Lower lobe of right lung (tissue), 2 donors: ENCODE measurements around the gene JARID2. TPM values are rescaled to one million over a fixed set of nuclear protein-coding genes. Genes with fewer than 3 reads are reported as not detected.

ENCODE experiments used
- ATAC-seq, 2 donors: fragments of 200-7000 bp; cut with Tn5 transposase; one replicate each; pipeline ENCODE4 v1.9.1; 2020 to 2022; ENCODE audit warnings: mild to moderate bottlenecking in 2 of 2, moderate library complexity in 2 of 2
- DNase-seq: peaks from one replicate; pipeline ENCODE4 v3.0.0-alpha.2; 2020
- H3K27ac ChIP-seq: fragments of 200-600 bp; one replicate; pipeline ENCODE4 v1.8.0; 2022
- H3K27me3 ChIP-seq: fragments of 200-600 bp; one replicate; pipeline ENCODE4 v1.8.0; 2022; ENCODE audit warnings: low read depth
- H3K36me3 ChIP-seq: fragments of 200-600 bp; one replicate; pipeline ENCODE4 v1.8.0; 2022; ENCODE audit warnings: mild to moderate bottlenecking
- H3K4me1 ChIP-seq: fragments of 200-600 bp; one replicate; pipeline ENCODE4 v1.8.0; 2022
- H3K4me3 ChIP-seq: fragments of 200-600 bp; one replicate; pipeline ENCODE4 v1.8.0; 2022; ENCODE audit warnings: mild to moderate bottlenecking
- H3K9me3 ChIP-seq: fragments of 200-600 bp; one replicate; pipeline ENCODE4 v1.8.0; 2022
- intact Hi-C: fragments of 100-400 bp; cut with DNase I; formaldehyde crosslinking; loops from one replicate; pipeline ENCODE4 v1.11.0; 2022
- total RNA-seq: library from RNA; stranded (reverse); fragmentation: NEBNext Ultra II Directional; extraction: Animal tissue kit (Norgen Biotek cat#: 25700); gene quantifications from one replicate; pipeline ENCODE4 v1.2.1, GENCODE V29; 2021
- TF ChIP-seq, protein P1 (sequence below): fragments of 200-600 bp; IDR thresholded peaks from one replicate; pipeline ENCODE4 v1.8.0; 2022; ENCODE audit warnings: antibody characterized with exemption, mild to moderate bottlenecking
- donor health status: DM: no; HTN: yes; CAD: no; lungs with severe emphysema.

The JARID2 gene
- total RNA-seq, 1 donor from 2014 or later, result 16.0 TPM

GRCh38 chr6:15570171-15570570 is 324.3 kb downstream of the JARID2 start:
- Histone ChIP-seq H3K27me3 (no peaks in the 10 kb centered on the region), H3K4me3 (no peak overlapping the region), H3K36me3 (no peaks in the 10 kb centered on the region), H3K9me3 (no peaks in the 10 kb centered on the region), H3K27ac (no peak overlapping the region), H3K4me1 (no peaks in the 10 kb centered on the region)
- DNase-seq (no peak), ATAC-seq (no peak)
- TF ChIP-seq, protein P1, sequence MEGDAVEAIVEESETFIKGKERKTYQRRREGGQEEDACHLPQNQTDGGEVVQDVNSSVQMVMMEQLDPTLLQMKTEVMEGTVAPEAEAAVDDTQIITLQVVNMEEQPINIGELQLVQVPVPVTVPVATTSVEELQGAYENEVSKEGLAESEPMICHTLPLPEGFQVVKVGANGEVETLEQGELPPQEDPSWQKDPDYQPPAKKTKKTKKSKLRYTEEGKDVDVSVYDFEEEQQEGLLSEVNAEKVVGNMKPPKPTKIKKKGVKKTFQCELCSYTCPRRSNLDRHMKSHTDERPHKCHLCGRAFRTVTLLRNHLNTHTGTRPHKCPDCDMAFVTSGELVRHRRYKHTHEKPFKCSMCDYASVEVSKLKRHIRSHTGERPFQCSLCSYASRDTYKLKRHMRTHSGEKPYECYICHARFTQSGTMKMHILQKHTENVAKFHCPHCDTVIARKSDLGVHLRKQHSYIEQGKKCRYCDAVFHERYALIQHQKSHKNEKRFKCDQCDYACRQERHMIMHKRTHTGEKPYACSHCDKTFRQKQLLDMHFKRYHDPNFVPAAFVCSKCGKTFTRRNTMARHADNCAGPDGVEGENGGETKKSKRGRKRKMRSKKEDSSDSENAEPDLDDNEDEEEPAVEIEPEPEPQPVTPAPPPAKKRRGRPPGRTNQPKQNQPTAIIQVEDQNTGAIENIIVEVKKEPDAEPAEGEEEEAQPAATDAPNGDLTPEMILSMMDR, result no peak
- intact Hi-C loops, result no loop called here
